ENCODE results near the gene GRIN3B. TPM values are rescaled to one million over a fixed set of nuclear protein-coding genes. Genes with fewer than 3 reads are reported as not detected.
A peak's percentile ranks its signal among the peaks of the same experiment; 100 is the strongest.

GRIN3B gene
- total and polyA plus RNA-seq, 2 donors (not counting 1 experiment from before 2014, with no cell fraction given) = 0.10 to 0.42 TPM

DNA sequence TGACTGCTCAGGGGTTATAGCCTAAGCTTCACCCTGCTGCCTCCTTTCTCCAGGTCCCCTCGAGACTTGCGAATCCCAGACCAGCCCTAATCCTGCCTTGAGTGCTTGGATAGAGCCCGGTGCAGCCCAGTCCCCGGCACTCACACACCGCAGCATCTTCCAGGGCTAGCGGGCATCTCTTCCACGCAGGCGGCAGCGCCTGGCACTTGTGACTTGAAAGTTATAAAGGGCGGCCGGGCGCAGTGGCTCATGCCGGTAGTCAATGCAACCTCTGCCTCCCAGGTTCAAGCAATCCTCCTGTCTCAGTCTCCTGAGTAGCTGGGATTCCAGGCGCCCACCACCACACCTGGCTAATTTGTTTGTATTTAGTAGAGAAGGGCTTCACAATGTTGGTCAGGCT, 14.1 kb upstream of the GRIN3B start:
- Mint-ChIP-seq H3K4me3 (peak overlapping the region; percentile 95), H3K27me3 (no peaks in the 10 kb centered on the region)

DNA sequence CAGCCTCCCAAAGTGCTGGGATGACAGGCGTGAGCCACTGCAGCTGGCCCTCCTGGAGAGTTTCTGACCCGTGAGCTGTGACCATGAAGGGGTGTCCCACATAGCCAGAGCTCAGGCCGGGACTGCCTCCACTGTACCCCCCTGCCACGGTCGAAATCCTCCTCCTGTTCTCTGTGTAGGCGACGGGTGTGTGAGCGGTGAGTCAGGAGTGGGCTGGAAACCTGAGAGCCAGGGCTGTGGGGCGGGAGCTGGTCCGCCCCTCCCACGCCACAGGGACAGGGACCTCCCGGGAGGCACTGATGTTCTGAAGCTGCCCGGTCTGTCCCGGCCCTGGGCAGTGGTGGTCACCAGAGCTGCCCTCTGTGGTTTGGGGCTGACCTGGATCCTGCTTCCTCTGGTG, 12.1 kb upstream of the GRIN3B start:
- POLR2A ChIA-PET = interaction anchor here (0.7 kb wide), 2 partner anchors 29 to 53 kb away, joined by 6 read pairs; no protein-coding TSS in a partner anchor
- H3K27ac Mint-ChIP-seq = no peak overlapping the region

More for the DNA sequence above, 14.1 kb upstream of the GRIN3B start:
- no peak overlapping the region for H2AFZ ChIP-seq (ENCODE audit: insufficient read depth, low read depth, low read length, poor library complexity, severe bottlenecking)
- H3K4me1 ChIP-seq (ENCODE audit: control insufficient read depth in 2 of 2, insufficient read depth in 2 of 2, low read length in 2 of 2) = peaks cover 19 to 27% of the 10 kb centered on the region in 2 donors
- peaks cover 0 to 20% of the 10 kb centered on the region in 2 experiments for H3K36me3 ChIP-seq (replicated peaks in 1 of 2; ENCODE audit: control extremely low read depth in 1 of 2, control insufficient read depth in 1 of 2, extremely low read depth in 1 of 2, insufficient read depth in 2 of 2, low read length in 1 of 2)
- H3K9ac ChIP-seq (ENCODE audit: low read length) = no peak overlapping the region
- POLR2A ChIA-PET = no interaction called here
- no peak overlapping the region for H3K4me3 ChIP-seq (ENCODE audit: control extremely low read depth in 1 of 5, extremely low read depth in 1 of 5, insufficient read depth in 1 of 5, low read depth in 2 of 5, low read length in 4 of 5)
- peaks cover 5% of the 10 kb centered on the region for H4K20me1 ChIP-seq (ENCODE audit: control insufficient read depth, insufficient read depth, low read length, poor library complexity, severe bottlenecking)
- no peak overlapping the region for H3K4me2 ChIP-seq (replicated peaks; ENCODE audit: low read depth, low read length, poor library complexity, severe bottlenecking)
- H3K27ac Mint-ChIP-seq = no peak overlapping the region
- TF ChIP-seq, protein P1, sequence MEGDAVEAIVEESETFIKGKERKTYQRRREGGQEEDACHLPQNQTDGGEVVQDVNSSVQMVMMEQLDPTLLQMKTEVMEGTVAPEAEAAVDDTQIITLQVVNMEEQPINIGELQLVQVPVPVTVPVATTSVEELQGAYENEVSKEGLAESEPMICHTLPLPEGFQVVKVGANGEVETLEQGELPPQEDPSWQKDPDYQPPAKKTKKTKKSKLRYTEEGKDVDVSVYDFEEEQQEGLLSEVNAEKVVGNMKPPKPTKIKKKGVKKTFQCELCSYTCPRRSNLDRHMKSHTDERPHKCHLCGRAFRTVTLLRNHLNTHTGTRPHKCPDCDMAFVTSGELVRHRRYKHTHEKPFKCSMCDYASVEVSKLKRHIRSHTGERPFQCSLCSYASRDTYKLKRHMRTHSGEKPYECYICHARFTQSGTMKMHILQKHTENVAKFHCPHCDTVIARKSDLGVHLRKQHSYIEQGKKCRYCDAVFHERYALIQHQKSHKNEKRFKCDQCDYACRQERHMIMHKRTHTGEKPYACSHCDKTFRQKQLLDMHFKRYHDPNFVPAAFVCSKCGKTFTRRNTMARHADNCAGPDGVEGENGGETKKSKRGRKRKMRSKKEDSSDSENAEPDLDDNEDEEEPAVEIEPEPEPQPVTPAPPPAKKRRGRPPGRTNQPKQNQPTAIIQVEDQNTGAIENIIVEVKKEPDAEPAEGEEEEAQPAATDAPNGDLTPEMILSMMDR (IDR thresholded peaks at IDR 0.05) = no peak
- no peak for TF ChIP-seq EZH2 (IDR thresholded peaks at IDR 0.05; ENCODE audit: borderline replicate concordance, insufficient read depth, low read depth, low read length, poor library complexity, severe bottlenecking)
- H3K79me2 ChIP-seq (ENCODE audit: control insufficient read depth, insufficient read depth, low read length) = peaks cover 23% of the 10 kb centered on the region
- CTCF ChIA-PET = interaction anchor here (1.2 to 3.7 kb wide), 2 partner anchors 122 to 128 kb away, joined by 3 to 33 read pairs; partner anchors contain the start of gene CFD
- H3K27me3 ChIP-seq (replicated peaks in 1 of 4; ENCODE audit: control extremely low read depth in 1 of 4, control insufficient read depth in 3 of 4, insufficient read depth in 4 of 4, low read length in 3 of 4) = no peaks in the 10 kb centered on the region
- intact Hi-C loops (cut with micrococcal nuclease) = no loop called here
- ATAC-seq (ENCODE audit: low read depth) (no peak), DNase-seq (no peak)
- H3K27ac ChIP-seq (ENCODE audit: low read length in 2 of 2) = no peak overlapping the region
- H3K9me3 Mint-ChIP-seq (ENCODE audit: insufficient read depth) = no peaks in the 10 kb centered on the region
- no peaks in the 10 kb centered on the region for H3K9me3 ChIP-seq (ENCODE audit: control extremely low read depth in 1 of 3, control insufficient read depth in 2 of 3, insufficient read depth in 1 of 3, low read length in 2 of 3)
- 98% methylated on average over 8 of the region's 14 CpGs for WGBS (ENCODE audit: insufficient coverage)
- H3K4me1 Mint-ChIP-seq = peaks cover 16% of the 10 kb centered on the region

More for the DNA sequence above, 12.1 kb upstream of the GRIN3B start:
- no peak overlapping the region for H3K9ac ChIP-seq (ENCODE audit: low read length)
- peaks cover 23% of the 10 kb centered on the region for H3K79me2 ChIP-seq (ENCODE audit: control insufficient read depth, insufficient read depth, low read length)
- CTCF ChIA-PET = interaction anchor here (1.1 kb wide), 1 partner anchor 66 kb away, joined by 3 read pairs; no protein-coding TSS in a partner anchor
- H3K27ac ChIP-seq (ENCODE audit: low read length in 2 of 2) = no peak overlapping the region
- peaks cover 5% of the 10 kb centered on the region for H4K20me1 ChIP-seq (ENCODE audit: control insufficient read depth, insufficient read depth, low read length, poor library complexity, severe bottlenecking)
- no peaks in the 10 kb centered on the region for H3K27me3 ChIP-seq (replicated peaks in 1 of 4; ENCODE audit: control extremely low read depth in 1 of 4, control insufficient read depth in 3 of 4, insufficient read depth in 4 of 4, low read length in 3 of 4)
- no peaks in the 10 kb centered on the region for H3K9me3 Mint-ChIP-seq (ENCODE audit: insufficient read depth)
- peaks cover 0 to 23% of the 10 kb centered on the region in 2 experiments for H3K36me3 ChIP-seq (replicated peaks in 1 of 2; ENCODE audit: control extremely low read depth in 1 of 2, control insufficient read depth in 1 of 2, extremely low read depth in 1 of 2, insufficient read depth in 2 of 2, low read length in 1 of 2)
- DNase-seq (no peak), ATAC-seq (ENCODE audit: low read depth) (no peak)
- TF ChIP-seq, protein P1 (IDR thresholded peaks at IDR 0.05) = no peak
- no peak for TF ChIP-seq EZH2 (IDR thresholded peaks at IDR 0.05; ENCODE audit: borderline replicate concordance, insufficient read depth, low read depth, low read length, poor library complexity, severe bottlenecking)
- no peak overlapping the region for H3K4me3 ChIP-seq (ENCODE audit: control extremely low read depth in 1 of 5, extremely low read depth in 1 of 5, insufficient read depth in 1 of 5, low read depth in 2 of 5, low read length in 4 of 5)
- H3K4me1 ChIP-seq (ENCODE audit: control insufficient read depth in 2 of 2, insufficient read depth in 2 of 2, low read length in 2 of 2) = peaks cover 12 to 20% of the 10 kb centered on the region in 2 donors
- H3K4me1 Mint-ChIP-seq = peaks cover 16% of the 10 kb centered on the region
- no peak overlapping the region for H3K4me3 Mint-ChIP-seq
- no peak overlapping the region for H2AFZ ChIP-seq (ENCODE audit: insufficient read depth, low read depth, low read length, poor library complexity, severe bottlenecking)
- no peak overlapping the region for H3K4me2 ChIP-seq (replicated peaks; ENCODE audit: low read depth, low read length, poor library complexity, severe bottlenecking)
- intact Hi-C loops (cut with micrococcal nuclease) = no loop called here
- WGBS (ENCODE audit: insufficient coverage) = 85% methylated on average over 13 of the region's 14 CpGs
- no peaks in the 10 kb centered on the region for H3K9me3 ChIP-seq (ENCODE audit: control extremely low read depth in 1 of 3, control insufficient read depth in 2 of 3, insufficient read depth in 1 of 3, low read length in 2 of 3)
- H3K27me3 Mint-ChIP-seq = no peaks in the 10 kb centered on the region

Data from B cell (primary cell).